Measurements from ENCODE around the gene NDUFAF5.
"Not testable (repeated sequence)": the region's sequence is repeated elsewhere in the genome, so short reads cannot be mapped to it uniquely, and the experiment has no call there.

Gene NDUFAF5

GRCh38 chr20:13784893-13785715 is at the start of gene NDUFAF5, which contains the start of gene ESF1:
NDUFAF5 (plus strand) TSS chr20:13785028; CDS start chr20:13785069, 41 bp downstream.
ESF1 (minus strand) TSS chr20:13784919; CDS start chr20:13783140, 1,779 bp downstream.
- peak; percentile 84 for DNase-seq (ENCODE audit: low read depth)

- DNase-seq (ENCODE audit: low read depth), result no peak
Measured at GRCh38 chr20:13735826-13736225, 49.0 kb upstream of the NDUFAF5 start.

- no peak for DNase-seq (ENCODE audit: low read depth)
Measured at GRCh38 chr20:13736436-13737191, 48.2 kb upstream of the NDUFAF5 start.

- not testable (repeated sequence) for DNase-seq (ENCODE audit: low read depth)
Measured at GRCh38 chr20:13738187-13738586, 46.6 kb upstream of the NDUFAF5 start.

- DNase-seq (ENCODE audit: low read depth), result no peak
Measured at GRCh38 chr20:13739731-13740649, 44.8 kb upstream of the NDUFAF5 start.

GRCh38 chr20:13741879-13742278 is 42.9 kb upstream of the NDUFAF5 start:
- no peak for DNase-seq (ENCODE audit: low read depth)

- DNase-seq (ENCODE audit: low read depth), result no peak
Measured at GRCh38 chr20:13744352-13744751, 40.5 kb upstream of the NDUFAF5 start.

- no peak for DNase-seq (ENCODE audit: low read depth)
Measured at GRCh38 chr20:13745784-13746183, 39.0 kb upstream of the NDUFAF5 start.

GRCh38 chr20:13749811-13750210 is 35.0 kb upstream of the NDUFAF5 start:
- no peak for DNase-seq (ENCODE audit: low read depth)

- no peak for DNase-seq (ENCODE audit: low read depth)
Measured at GRCh38 chr20:13753436-13754036, 31.3 kb upstream of the NDUFAF5 start.

- no peak for DNase-seq (ENCODE audit: low read depth)
Measured at GRCh38 chr20:13755809-13756208, 29.0 kb upstream of the NDUFAF5 start.

- no peak for DNase-seq (ENCODE audit: low read depth)
Measured at GRCh38 chr20:13756551-13756950, 28.3 kb upstream of the NDUFAF5 start.

GRCh38 chr20:13758884-13759283 is 25.9 kb upstream of the NDUFAF5 start:
- no peak for DNase-seq (ENCODE audit: low read depth)

GRCh38 chr20:13760451-13760946 is 24.3 kb upstream of the NDUFAF5 start:
- not testable (repeated sequence) for DNase-seq (ENCODE audit: low read depth)

- DNase-seq (ENCODE audit: low read depth), result no peak
Measured at GRCh38 chr20:13765299-13765698, 19.5 kb upstream of the NDUFAF5 start.

GRCh38 chr20:13765868-13766416 is 18.9 kb upstream of the NDUFAF5 start:
- no peak for DNase-seq (ENCODE audit: low read depth)

GRCh38 chr20:13770141-13770540 is 14.7 kb upstream of the NDUFAF5 start:
- DNase-seq (ENCODE audit: low read depth), result no peak

GRCh38 chr20:13771853-13772453 is 12.9 kb upstream of the NDUFAF5 start:
- no peak for DNase-seq (ENCODE audit: low read depth)

- DNase-seq (ENCODE audit: low read depth), result no peak
Measured at GRCh38 chr20:13772529-13772928, 12.3 kb upstream of the NDUFAF5 start.

GRCh38 chr20:13775867-13776266 is 9.0 kb upstream of the NDUFAF5 start:
- no peak for DNase-seq (ENCODE audit: low read depth)

- DNase-seq (ENCODE audit: low read depth), result peak; percentile 22
Measured at GRCh38 chr20:13777171-13777601, 7.6 kb upstream of the NDUFAF5 start.
